Stimulated activated CD4-positive, alpha-beta T cell treated with anti-CD3 and anti-CD28 coated beads, Interleukin-2, amount 100 ng/mL, for 4 hours (primary cell): Measurements from ENCODE around the gene SRD5A3.

Source experiments
- DNase-seq: peaks from one replicate; pipeline ENCODE4 v3.0.0-alpha.2; 2020; ENCODE audit warnings: low read depth

Gene SRD5A3

DNA sequence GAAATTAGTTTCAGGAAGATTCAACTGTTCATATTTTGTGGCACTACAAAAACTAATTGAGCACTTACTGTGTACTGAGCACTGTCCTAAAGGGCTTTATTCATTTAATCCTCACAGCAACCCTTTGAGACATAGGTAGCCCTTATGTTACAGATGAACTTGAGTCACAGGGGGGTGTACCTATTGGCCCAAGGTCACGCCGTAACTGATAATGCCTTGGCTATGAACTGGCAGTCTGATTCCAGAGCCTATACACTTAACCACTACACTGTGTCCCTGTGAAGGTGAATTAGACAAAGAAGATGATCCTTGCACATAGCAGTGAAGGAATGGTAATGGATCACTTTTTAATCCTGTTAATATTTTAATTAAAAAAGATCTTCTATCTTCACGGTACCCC is 61.7 kb downstream of the SRD5A3 start:
- DNase-seq: no peak

DNA sequence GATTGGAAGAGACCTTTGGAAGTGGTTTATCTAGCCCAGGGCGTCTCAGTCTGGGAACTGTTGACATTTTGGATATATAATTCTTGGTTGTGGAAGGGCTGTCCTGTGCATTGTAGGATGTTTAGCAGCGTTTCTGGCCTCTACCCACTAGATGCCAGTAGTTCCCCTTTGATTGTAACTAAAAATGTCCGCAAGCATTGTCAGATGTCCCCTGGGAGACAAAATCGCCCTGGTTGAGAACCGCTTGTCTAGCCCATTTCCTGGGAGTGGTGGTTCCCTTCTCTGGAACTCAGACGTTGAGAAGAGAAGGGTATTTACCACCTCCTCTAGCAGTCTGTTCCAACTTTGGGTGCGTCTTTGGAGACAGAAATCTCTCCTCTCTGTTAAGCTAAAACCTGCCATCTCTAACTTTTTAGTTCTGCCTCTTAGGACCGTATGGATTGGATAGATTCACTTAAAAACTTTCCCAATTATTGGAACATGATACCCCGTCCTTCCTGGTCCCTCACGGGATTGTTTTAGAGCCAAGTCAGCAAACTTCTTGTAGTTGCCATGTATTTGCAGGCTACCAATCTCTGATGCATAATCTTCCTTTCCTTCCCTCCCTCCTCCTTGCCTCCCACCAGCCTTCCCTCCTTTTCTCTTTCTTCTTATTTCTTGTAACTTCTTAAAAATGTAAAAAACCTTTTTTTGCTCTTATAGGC is 63.6 kb downstream of the SRD5A3 start:
- DNase-seq: no peak

DNA sequence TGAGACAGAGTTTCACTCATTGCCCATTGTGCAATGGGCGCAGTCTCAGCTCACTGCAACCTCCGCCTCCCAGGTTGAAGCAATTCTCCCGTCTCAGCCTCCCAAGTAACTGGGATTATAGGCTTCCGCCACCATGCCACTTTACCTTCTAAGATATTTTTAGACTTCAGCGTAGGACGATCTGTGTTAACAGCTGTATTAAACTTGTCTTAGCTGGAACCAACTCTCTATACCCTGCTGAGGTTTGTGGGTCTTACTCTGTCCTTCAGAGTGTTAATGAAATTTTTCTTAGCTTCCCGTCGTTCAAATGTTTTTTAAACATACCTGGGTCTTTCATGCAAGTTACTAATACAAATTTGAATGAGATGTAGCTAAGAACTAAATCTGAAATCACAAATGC is 64.4 kb downstream of the SRD5A3 start:
- no peak for DNase-seq

DNA sequence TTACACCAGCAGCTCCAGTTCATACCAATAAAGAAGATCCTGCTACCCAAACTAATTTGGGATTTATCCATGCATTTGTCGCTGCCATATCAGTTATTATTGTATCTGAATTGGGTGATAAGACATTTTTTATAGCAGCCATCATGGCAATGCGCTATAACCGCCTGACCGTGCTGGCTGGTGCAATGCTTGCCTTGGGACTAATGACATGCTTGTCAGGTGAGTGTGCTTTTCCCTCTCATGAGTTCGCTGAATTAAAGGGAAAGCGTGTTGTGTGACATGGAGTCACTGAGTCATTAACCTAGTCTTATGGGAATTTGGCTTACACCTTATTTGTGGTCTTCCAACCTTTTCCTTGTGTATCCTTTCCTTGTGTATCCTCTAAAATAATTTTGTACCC is 65.6 kb downstream of the SRD5A3 start:
- no peak for DNase-seq

DNA sequence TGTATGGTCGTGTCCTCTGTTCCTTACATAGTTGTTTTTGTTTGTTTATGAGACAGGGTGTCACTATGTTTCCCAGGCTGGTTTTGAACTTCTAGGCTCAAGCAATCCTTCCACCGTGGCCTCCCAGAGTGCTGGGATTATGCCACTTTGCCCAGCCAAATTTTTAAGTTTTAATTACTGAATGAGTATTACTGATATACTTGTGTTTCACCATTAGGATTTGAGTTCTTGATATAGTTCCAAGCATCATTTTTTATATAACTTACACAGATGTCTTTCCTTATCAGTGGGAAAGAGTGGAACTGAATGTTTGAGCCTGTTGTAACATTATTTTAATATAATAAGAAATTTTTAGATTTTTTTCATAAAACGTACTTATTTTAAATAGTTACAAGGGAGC is 70.1 kb downstream of the SRD5A3 start:
- DNase-seq: no peak
